Thymus (tissue), 14 donors: ENCODE results near the gene NAPB. TPM values are rescaled to one million over a fixed set of nuclear protein-coding genes. Genes with fewer than 3 reads are reported as not detected.
"Not testable (repeated sequence)": the region's sequence is repeated elsewhere in the genome, so short reads cannot be mapped to it uniquely, and the experiment has no call there.

Experiments
- DNase-seq, 9 donors: peaks; one replicate each; pipeline ENCODE4 v3.0.0-alpha.2; 2013; ENCODE audit warnings: low spot score in 9 of 9, low read depth in 6 of 9, missing footprints in 1 of 9
- H3K27ac ChIP-seq, 2 donors: one replicate each; pipeline ENCODE4 v1.5.1; 2013; ENCODE audit warnings: control low read depth in 1 of 2, low read depth in 1 of 2, low read length in 1 of 2, mild to moderate bottlenecking in 1 of 2, moderate library complexity in 1 of 2
- H3K27me3 ChIP-seq, 2 donors: one replicate each; pipeline ENCODE4 v1.5.1; 2013; ENCODE audit warnings: low read length in 1 of 2; ENCODE audit not compliant: control insufficient read depth in 2 of 2, insufficient read depth in 1 of 2
- H3K36me3 ChIP-seq, 2 donors: one replicate each; pipeline ENCODE4 v1.5.1; 2013; ENCODE audit warnings: low read length in 1 of 2, mild to moderate bottlenecking in 1 of 2, moderate library complexity in 1 of 2; ENCODE audit not compliant: control insufficient read depth in 2 of 2, insufficient read depth in 2 of 2
- H3K4me1 ChIP-seq, 2 donors: one replicate each; pipeline ENCODE4 v1.5.1; 2013; ENCODE audit warnings: low read length in 2 of 2; ENCODE audit not compliant: control insufficient read depth in 2 of 2, insufficient read depth in 2 of 2
- H3K4me3 ChIP-seq, 2 donors: one replicate each; pipeline ENCODE4 v1.5.1; 2013; ENCODE audit warnings: low read length in 2 of 2, control low read depth in 1 of 2, mild to moderate bottlenecking in 1 of 2
- H3K9me3 ChIP-seq, 2 donors: one replicate each; pipeline ENCODE4 v1.5.1; 2013; ENCODE audit warnings: low read length in 1 of 2, mild to moderate bottlenecking in 1 of 2; ENCODE audit not compliant: control insufficient read depth in 2 of 2, insufficient read depth in 1 of 2
- WGBS: extraction: QIAGEN DNeasy Blood & Tissue Kit; methylation state at CpG from one replicate; pipeline ENCODE4 v1.1.7; 2013; 5-methylcytosine and 5-hydroxymethylcytosine counted together
- long read RNA-seq, 10 donors: transcript quantifications; one replicate each; lab custom pipeline, GENCODE V29; 2026
- polyA plus RNA-seq: library from polyadenylated mRNA; stranded (reverse); fragments of 200-250 nt; gene quantifications from one replicate; pipeline ENCODE4 v1.2.3, GENCODE V29; 2013
- total RNA-seq: library from RNA; stranded (reverse); fragments of 120-200 nt; gene quantifications from one replicate; pipeline ENCODE4 v1.2.4, GENCODE V29; 2013
- donor health status: healthy.

NAPB gene
- total RNA-seq, result 7.6 TPM
- 8.8 TPM for polyA plus RNA-seq
- long read RNA-seq, donor 1, result 0 reads
- long read RNA-seq, donor 2, partial matches to known transcripts, result 0 of 3 reads
- long read RNA-seq, donor 2, other reads (novel, unspliced or antisense), result 0 of 3 reads
- long read RNA-seq, donor 3, partial matches to known transcripts, result 0 of 3 reads
- long read RNA-seq, donor 3, other reads (novel, unspliced or antisense), result 0 of 3 reads
- long read RNA-seq, donor 4, partial matches to known transcripts, result 0 of 2 reads
- long read RNA-seq, donor 4, other reads (novel, unspliced or antisense), result 0 of 2 reads
- long read RNA-seq, donor 5, partial matches to known transcripts, result 0 of 3 reads
- long read RNA-seq, donor 5, other reads (novel, unspliced or antisense), result 0 of 3 reads
- long read RNA-seq, donor 6, partial matches to known transcripts, result 0 of 2 reads
- long read RNA-seq, donor 6, other reads (novel, unspliced or antisense), result 0 of 2 reads
- long read RNA-seq, donor 7, partial matches to known transcripts, result 0 of 1 reads
- long read RNA-seq, donor 7, other reads (novel, unspliced or antisense), result 0 of 1 reads
- long read RNA-seq, donor 8, partial matches to known transcripts, result 0 of 2 reads
- long read RNA-seq, donor 8, other reads (novel, unspliced or antisense), result 0 of 2 reads
- long read RNA-seq, donor 9, partial matches to known transcripts, result 0 of 4 reads
- long read RNA-seq, donor 9, other reads (novel, unspliced or antisense), result 0 of 4 reads
- long read RNA-seq, donor 10, partial matches to known transcripts, result 0 of 2 reads
- long read RNA-seq, donor 10, other reads (novel, unspliced or antisense), result 0 of 2 reads

DNA sequence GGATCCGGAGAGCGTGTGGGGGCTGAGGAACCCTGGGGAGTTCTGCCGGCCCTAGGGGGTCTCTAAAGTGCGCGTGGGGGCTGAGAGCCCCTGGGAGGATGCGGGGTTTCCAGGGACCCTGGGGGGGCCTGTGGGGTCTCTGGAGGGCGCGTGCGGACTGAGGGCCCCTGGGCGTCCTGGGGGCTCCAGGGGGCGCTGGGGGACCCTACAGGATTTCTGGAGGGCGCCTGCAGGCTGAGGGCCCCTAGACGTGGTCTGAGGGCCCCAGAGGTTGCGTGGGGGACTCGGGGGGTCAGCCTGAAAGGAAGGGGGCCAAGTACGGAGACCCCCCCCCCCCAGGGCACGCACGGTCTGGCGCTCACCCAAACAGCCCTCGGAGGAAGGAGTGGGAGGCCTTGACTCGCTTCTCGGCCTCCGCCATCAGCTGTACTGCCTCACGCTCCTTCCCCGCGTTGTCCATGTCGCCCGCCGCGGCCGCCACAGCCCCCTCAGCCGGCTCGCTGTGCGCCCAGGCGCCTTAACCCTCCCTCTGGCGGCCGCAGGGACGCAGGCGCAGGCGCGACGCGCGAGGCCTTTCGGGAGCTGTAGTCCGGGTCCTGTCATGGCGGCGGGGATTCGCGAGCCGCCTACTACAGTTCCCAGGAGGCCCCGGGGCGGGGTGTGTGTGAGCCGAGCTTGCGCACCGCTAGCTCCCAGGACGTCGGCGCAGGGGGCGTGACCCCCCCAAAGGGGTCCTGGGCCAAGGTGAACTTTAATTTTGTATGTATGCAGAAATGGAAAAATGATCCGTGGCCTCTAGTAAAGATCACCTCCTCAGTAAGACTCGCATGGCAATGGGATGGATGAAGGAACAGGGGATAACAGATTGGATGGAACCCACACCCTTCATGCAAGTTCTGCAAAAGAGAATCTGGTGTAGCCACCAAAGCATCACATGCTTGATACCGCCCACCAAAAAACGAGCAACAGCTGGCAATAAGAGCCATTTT is at the start of gene NAPB:
Gene NAPB (minus strand): TSS at position 546 of the 989 bp plus-strand sequence. CDS start 86 bp downstream, at position 460.
- DNase-seq, result peak; percentile 76 to 96 (median 90)
- Histone ChIP-seq H3K4me1 (peaks cover 3 to 23% of the 10 kb centered on the region in 2 donors), H3K27ac (peak within 1 kb of the TSS; percentile 78 to 82), H3K4me3 (peak within 1 kb of the TSS; percentile 86 to 87), H3K36me3 (no peaks in the 10 kb centered on the region), H3K27me3 (no peaks in the 10 kb centered on the region), H3K9me3 (no peaks in the 10 kb centered on the region)
- 1% methylated on average over 64 of the region's 64 CpGs for WGBS

DNA sequence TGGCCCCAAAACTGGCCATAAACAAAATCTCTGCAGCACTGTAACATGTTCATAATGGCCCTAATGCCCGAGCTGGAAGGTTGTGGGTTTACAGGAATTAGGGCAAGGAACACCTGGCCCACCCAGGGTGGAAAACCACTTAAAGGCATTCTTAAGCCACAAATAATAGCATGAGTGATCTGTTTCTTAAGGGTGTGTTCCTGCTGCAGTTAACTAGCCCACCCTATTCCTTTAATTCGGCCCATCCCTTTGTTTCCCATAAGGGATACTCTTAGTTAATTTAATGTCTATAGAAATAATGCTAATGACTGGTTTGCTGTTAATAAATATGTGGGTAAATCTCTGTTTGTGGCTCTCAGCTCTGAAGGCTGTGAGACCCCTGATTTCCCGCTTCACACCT is 45.7 kb upstream of the NAPB start:
- not testable (repeated sequence) for H3K4me1 ChIP-seq, H3K36me3 ChIP-seq, DNase-seq, H3K4me3 ChIP-seq, H3K27ac ChIP-seq, H3K27me3 ChIP-seq
- peaks cover 1 to 21% of the 10 kb centered on the region in 2 donors for H3K9me3 ChIP-seq
- WGBS, result 89% methylated on average over 3 of the region's 3 CpGs

DNA sequence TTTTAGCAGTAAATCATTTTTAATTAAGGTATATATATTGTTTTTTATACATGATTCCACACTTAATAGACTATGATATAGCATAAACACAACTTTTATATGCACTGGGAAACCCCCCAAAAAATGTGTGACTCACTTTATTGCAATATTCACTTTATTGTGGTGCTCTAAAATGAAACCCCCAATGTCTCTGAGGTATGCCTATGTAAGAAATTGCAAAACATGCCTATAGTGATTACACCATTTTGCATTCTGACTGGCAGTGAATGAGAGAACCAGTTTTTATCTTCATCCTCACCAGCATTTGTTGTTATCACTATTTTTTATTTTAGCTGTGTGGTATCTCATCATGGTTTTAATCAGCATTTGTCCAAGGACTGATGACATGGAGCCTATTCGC is 39.9 kb upstream of the NAPB start:
- Histone ChIP-seq H3K4me1 (peaks cover 3 to 29% of the 10 kb centered on the region in 2 donors), H3K36me3 (no peaks in the 10 kb centered on the region), H3K27me3 (no peaks in the 10 kb centered on the region), H3K4me3 (no peak overlapping the region), H3K27ac (no peak overlapping the region), H3K9me3 (peaks cover 0 to 17% of the 10 kb centered on the region in 2 donors)
- 99% methylated on average over 1 of the region's 1 CpG for WGBS
- no peak for DNase-seq

DNA sequence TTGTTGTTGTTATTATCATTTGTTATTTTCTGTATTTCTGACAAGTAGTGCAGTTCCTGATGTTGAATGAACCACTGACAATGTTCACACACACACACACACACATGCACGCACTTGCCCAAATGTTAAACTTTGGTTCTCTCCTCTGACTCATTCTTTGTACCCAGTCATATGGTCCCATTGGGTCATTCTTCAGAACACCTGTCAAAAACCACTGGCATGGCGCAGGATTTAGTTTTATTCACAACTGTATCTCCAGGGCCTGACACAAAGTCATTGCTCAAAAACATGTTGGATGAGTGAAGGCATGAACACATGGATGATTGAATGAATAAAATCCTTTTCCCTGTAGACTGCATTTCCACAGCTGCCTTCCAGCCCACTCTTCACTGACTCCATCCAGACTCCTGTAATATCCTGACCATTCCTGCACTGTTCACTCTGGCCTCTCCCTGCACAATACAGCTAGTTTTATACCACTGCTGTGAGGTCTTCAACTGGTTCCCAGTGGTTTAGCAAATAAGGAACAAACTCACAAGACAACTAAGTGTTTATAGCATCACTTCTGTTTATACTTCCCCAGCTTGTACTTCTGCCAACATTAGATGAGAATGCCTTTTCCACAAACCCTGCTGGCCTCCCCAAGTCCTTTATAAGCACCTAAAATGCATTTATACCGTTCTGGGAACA is 38.3 kb upstream of the NAPB start:
- DNase-seq, result no peak
- Histone ChIP-seq H3K27me3 (no peaks in the 10 kb centered on the region), H3K9me3 (peaks cover 0 to 12% of the 10 kb centered on the region in 2 donors), H3K4me1 (peaks cover 9 to 40% of the 10 kb centered on the region in 2 donors), H3K36me3 (no peaks in the 10 kb centered on the region), H3K4me3 (no peak overlapping the region), H3K27ac (no peak overlapping the region)
- WGBS, result 36% methylated on average over 3 of the region's 3 CpGs

DNA sequence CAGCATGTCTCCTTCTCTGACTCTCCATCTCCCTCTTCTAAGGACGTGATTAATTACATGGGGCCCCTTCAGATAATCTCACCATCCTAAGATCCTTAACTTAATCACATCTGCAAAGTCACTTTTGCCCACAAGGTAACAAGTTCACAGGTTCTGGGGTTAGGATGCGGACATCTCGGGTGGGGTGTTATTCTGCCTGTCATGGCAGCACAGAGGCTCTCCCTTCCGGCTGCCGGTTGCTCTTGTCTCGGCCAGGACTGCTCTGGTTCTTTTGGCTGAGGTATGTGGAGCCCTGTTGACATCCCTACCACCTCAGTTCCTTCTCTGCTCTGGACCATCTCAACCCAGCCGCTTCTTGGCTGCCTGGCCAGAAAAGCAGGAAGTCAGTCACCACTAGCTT is 35.6 kb upstream of the NAPB start:
- H3K9me3 ChIP-seq, result peaks cover 0 to 11% of the 10 kb centered on the region in 2 donors
- no peaks in the 10 kb centered on the region for H3K36me3 ChIP-seq
- no peak for DNase-seq
- no peaks in the 10 kb centered on the region for H3K27me3 ChIP-seq
- no peak overlapping the region for H3K4me3 ChIP-seq
- H3K27ac ChIP-seq, result peak overlapping the region; percentile 46 to 90
- peaks cover 9 to 44% of the 10 kb centered on the region in 2 donors for H3K4me1 ChIP-seq
- 93% methylated on average over 7 of the region's 7 CpGs for WGBS

DNA sequence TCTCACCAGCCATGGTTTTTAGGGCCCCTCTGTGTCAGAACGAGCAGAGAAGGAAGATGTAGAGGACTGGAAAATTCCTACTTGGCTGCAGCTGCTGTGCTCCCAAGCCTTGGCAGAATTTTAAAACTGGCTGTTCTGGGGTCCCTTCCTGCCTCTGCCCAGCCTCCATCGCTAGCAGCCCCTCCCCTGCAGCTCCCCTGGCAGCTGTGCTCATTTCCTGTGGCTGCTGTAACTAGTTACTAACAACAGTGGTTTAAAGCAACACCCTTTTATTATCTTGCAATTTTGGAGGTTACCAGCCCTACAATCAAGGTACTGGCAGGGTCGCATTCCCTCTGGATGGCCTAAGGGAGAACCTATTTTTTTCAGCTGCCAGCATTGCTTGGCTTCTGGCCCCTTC is 35.1 kb upstream of the NAPB start:
- peak in 5 of 9 donors; percentile 50 to 83 (median 65) for DNase-seq
- Histone ChIP-seq H3K36me3 (no peaks in the 10 kb centered on the region), H3K4me1 (peaks cover 9 to 44% of the 10 kb centered on the region in 2 donors), H3K9me3 (peaks cover 0 to 11% of the 10 kb centered on the region in 2 donors), H3K4me3 (no peak overlapping the region), H3K27ac (peak overlapping the region; percentile 46 to 90), H3K27me3 (no peaks in the 10 kb centered on the region)
- 34% methylated on average over 3 of the region's 3 CpGs for WGBS

DNA sequence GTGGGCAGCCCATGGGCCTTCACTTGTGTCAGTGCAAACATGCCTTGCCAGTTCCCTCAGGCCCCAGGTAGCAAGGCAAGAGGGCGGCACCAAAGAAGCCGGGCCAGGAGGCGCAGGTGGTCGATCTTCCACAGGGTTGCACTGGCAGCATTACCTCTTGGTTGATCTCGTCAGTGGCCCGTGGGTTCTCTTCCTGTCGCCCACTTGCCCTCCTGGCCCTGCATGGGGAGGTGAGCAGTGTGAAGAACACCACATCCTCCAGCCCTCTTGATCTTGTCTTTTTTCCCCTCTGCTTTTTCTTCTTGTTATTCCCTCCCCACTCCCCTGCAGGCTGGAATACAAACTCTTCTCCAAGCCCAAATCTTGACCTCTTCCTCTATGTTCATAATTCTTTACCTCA is 34.4 kb upstream of the NAPB start:
- 72% methylated on average over 7 of the region's 7 CpGs for WGBS
- no peak overlapping the region for H3K4me3 ChIP-seq
- DNase-seq, result peak in 3 of 9 donors; percentile 40 to 63 (median 48)
- H3K36me3 ChIP-seq, result no peaks in the 10 kb centered on the region
- H3K4me1 ChIP-seq, result peaks cover 9 to 42% of the 10 kb centered on the region in 2 donors
- H3K27me3 ChIP-seq, result no peaks in the 10 kb centered on the region
- peaks cover 0 to 11% of the 10 kb centered on the region in 2 donors for H3K9me3 ChIP-seq
- H3K27ac ChIP-seq, result peak overlapping the region in 1 of 2 donors; percentile 90

DNA sequence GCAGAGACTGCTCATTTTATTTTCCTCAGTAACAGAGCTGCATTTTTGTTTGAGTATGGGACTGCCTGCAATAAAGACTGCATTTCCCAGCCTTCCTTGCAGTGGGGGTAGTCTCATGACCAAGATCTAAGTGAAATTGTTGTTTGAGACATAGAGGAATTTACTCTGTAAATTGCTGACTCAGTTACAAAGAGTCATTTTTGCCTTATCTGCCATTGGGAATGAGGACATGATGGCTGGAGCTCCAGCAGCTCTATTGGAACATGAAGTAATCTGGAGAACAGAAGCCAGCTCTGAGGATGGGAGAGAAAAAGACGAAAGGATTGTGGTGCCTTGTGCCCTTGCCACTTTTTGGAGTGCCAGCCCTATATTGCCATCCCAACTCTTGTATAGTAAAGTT is 33.5 kb upstream of the NAPB start:
- H3K27ac ChIP-seq, result peak overlapping the region in 1 of 2 donors; percentile 90
- H3K4me1 ChIP-seq, result peaks cover 9 to 47% of the 10 kb centered on the region in 2 donors
- 98% methylated on average over 1 of the region's 1 CpG for WGBS
- DNase-seq, result no peak
- peaks cover 0 to 11% of the 10 kb centered on the region in 2 donors for H3K9me3 ChIP-seq
- H3K36me3 ChIP-seq, result no peaks in the 10 kb centered on the region
- no peak overlapping the region for H3K4me3 ChIP-seq
- no peaks in the 10 kb centered on the region for H3K27me3 ChIP-seq
